ENCODE data around the gene LRRC8D.

The LRRC8D gene

GRCh38 chr1:89844241-89844807, 23.5 kb downstream of the LRRC8D start:
- no peak for TF ChIP-seq CTCF (conservative IDR thresholded peaks at IDR 0.05; ENCODE audit: low read depth)
- peak overlapping the region; percentile 85 for H3K27ac ChIP-seq
- POLR2A ChIA-PET (ENCODE audit: low non-redundant PET) = no interaction called here
- DNase-seq (ENCODE audit: low spot score) = peak; percentile 16
- CTCF ChIA-PET = interaction anchor here (1.4 to 3.5 kb wide), 4 partner anchors 19 to 66 kb away, joined by 3 to 22 read pairs (median 8); no protein-coding TSS in a partner anchor

- no peak for TF ChIP-seq CTCF (conservative IDR thresholded peaks at IDR 0.05; ENCODE audit: low read depth)
- H3K27ac ChIP-seq = no peak overlapping the region
- ChIA-PET POLR2A (ENCODE audit: low non-redundant PET) (no interaction called here), CTCF (no interaction called here)
- no peak for DNase-seq (ENCODE audit: low spot score)
These were observed 24.0 kb downstream of the LRRC8D start for GRCh38 chr1:89844860-89845259.

GRCh38 chr1:89847191-89847729, 26.4 kb downstream of the LRRC8D start:
- ChIA-PET CTCF (interaction anchor here (0.7 to 0.9 kb wide), 3 partner anchors 16 to 143 kb away, joined by 3 read pairs; no protein-coding TSS in a partner anchor), POLR2A (ENCODE audit: low non-redundant PET) (no interaction called here)
- H3K27ac ChIP-seq = no peak overlapping the region
- TF ChIP-seq CTCF (conservative IDR thresholded peaks at IDR 0.05; ENCODE audit: low read depth) = no peak
- DNase-seq (ENCODE audit: low spot score) = no peak

- H3K27ac ChIP-seq = no peak overlapping the region
- no peak for DNase-seq (ENCODE audit: low spot score)
- no peak for TF ChIP-seq CTCF (conservative IDR thresholded peaks at IDR 0.05; ENCODE audit: low read depth)
- ChIA-PET CTCF (no interaction called here), POLR2A (ENCODE audit: low non-redundant PET) (no interaction called here)
These were observed 30.1 kb downstream of the LRRC8D start for GRCh38 chr1:89850844-89851415.

GRCh38 chr1:89854140-89854539, 33.3 kb downstream of the LRRC8D start:
- no peak for DNase-seq (ENCODE audit: low spot score)
- no peak for TF ChIP-seq CTCF (conservative IDR thresholded peaks at IDR 0.05; ENCODE audit: low read depth)
- no peak overlapping the region for H3K27ac ChIP-seq
- ChIA-PET POLR2A (ENCODE audit: low non-redundant PET) (no interaction called here), CTCF (no interaction called here)

- CTCF ChIA-PET = no interaction called here
- no peak for TF ChIP-seq CTCF (conservative IDR thresholded peaks at IDR 0.05; ENCODE audit: low read depth)
- peak; percentile 61 for DNase-seq (ENCODE audit: low spot score)
- POLR2A ChIA-PET (ENCODE audit: low non-redundant PET) = no interaction called here
- H3K27ac ChIP-seq = no peak overlapping the region
These were observed 34.7 kb downstream of the LRRC8D start for GRCh38 chr1:89855413-89856123.
